ENCODE data around the gene ATG4B.

- TF ChIP-seq SP1 (CRISPR knock-in tag; conservative IDR thresholded peaks at IDR 0.05) (no peak), ZNF423 (CRISPR knock-in tag; IDR thresholded peaks at IDR 0.05) (no peak), TEAD4 (CRISPR knock-in tag; IDR thresholded peaks at IDR 0.05) (no peak), CTCF (IDR thresholded peaks at IDR 0.05) (no peak), PRDM15 (CRISPR knock-in tag; IDR thresholded peaks at IDR 0.05) (no peak), NR2C2 (CRISPR knock-in tag; IDR thresholded peaks at IDR 0.05) (no peak), ZNF512 (CRISPR knock-in tag; IDR thresholded peaks at IDR 0.05; ENCODE audit: borderline replicate concordance) (no peak), SMAD4 (CRISPR knock-in tag; IDR thresholded peaks at IDR 0.05) (no peak), TEAD1 (CRISPR knock-in tag; IDR thresholded peaks at IDR 0.05) (no peak), SMAD3 (CRISPR knock-in tag; IDR thresholded peaks at IDR 0.05; ENCODE audit: borderline replicate concordance) (no peak), ELF4 (CRISPR knock-in tag; IDR thresholded peaks at IDR 0.05; ENCODE audit: low read depth) (no peak), NFATC4 (CRISPR knock-in tag; IDR thresholded peaks at IDR 0.05) (no peak)
Observed at GRCh38 chr2:241703032-241703604, 65.6 kb downstream of the ATG4B start.
